WTC11 (cell line): ENCODE measurements around the gene ZCCHC7. TPM values are rescaled to one million over a fixed set of nuclear protein-coding genes. Genes with fewer than 3 reads are reported as not detected.

ENCODE experiments used
- GABPB1 ChIP-seq: sonication (generic); formaldehyde crosslinking; IDR thresholded peaks from 2 replicates; pipeline ENCODE4 v1.8.1; 2023; ENCODE audit warnings: mild to moderate bottlenecking, missing genetic modification reagents
- GRHL2 ChIP-seq: fragments of 250-450 bp; sonication (Bioruptor Pico); IDR thresholded peaks from 2 replicates; pipeline ENCODE4 v1.8.0; 2022; ENCODE audit warnings: mild to moderate bottlenecking, moderate library complexity; ENCODE audit not compliant: insufficient replicate concordance, severe bottlenecking
- NR1H2 ChIP-seq: sonication (generic); formaldehyde crosslinking; IDR thresholded peaks from 2 replicates; pipeline ENCODE4 v1.9.0; 2021; ENCODE audit warnings: mild to moderate bottlenecking, moderate library complexity, missing genetic modification reagents
- RELA ChIP-seq: sonication (generic); formaldehyde crosslinking; IDR thresholded peaks from 2 replicates; pipeline ENCODE4 v1.8.1; 2022; ENCODE audit warnings: missing genetic modification reagents, mild to moderate bottlenecking, borderline replicate concordance
- SMAD3 ChIP-seq: sonication (generic); formaldehyde crosslinking; IDR thresholded peaks from 2 replicates; pipeline ENCODE4 v1.8.0; 2022; ENCODE audit warnings: missing genetic modification reagents, mild to moderate bottlenecking, borderline replicate concordance
- ZNF232 ChIP-seq: sonication (generic); formaldehyde crosslinking; IDR thresholded peaks from 2 replicates; pipeline ENCODE4 v1.8.0; 2022; ENCODE audit warnings: mild to moderate bottlenecking, missing genetic modification reagents
- ZNF671 ChIP-seq: fragments of 250-450 bp; sonication (Bioruptor Pico); IDR thresholded peaks from 2 replicates; pipeline ENCODE4 v1.8.0; 2021; ENCODE audit warnings: mild to moderate bottlenecking
- total RNA-seq: library from RNA; stranded (reverse); gene quantifications from 3 replicates; pipeline ENCODE4 v1.2.3, GENCODE V29; 2021
- TF ChIP-seq, protein P1 (sequence below): sonication (generic); formaldehyde crosslinking; conservative IDR thresholded peaks from 2 replicates; pipeline ENCODE4 v1.8.1; 2023; ENCODE audit warnings: mild to moderate bottlenecking, low read depth, missing genetic modification reagents, moderate library complexity
- TF ChIP-seq, protein P2 (sequence below): fragments of 250-450 bp; sonication (Bioruptor Pico); IDR thresholded peaks from 2 replicates; pipeline ENCODE4 v1.9.0; 2021; ENCODE audit warnings: mild to moderate bottlenecking
- TF ChIP-seq, protein P3 (sequence below): sonication (generic); formaldehyde crosslinking; IDR thresholded peaks from 2 replicates; pipeline ENCODE4 v1.8.0; 2022; ENCODE audit warnings: mild to moderate bottlenecking, missing genetic modification reagents
- TF ChIP-seq, protein P4 (sequence below): sonication (generic); formaldehyde crosslinking; IDR thresholded peaks from 2 replicates; pipeline ENCODE4 v1.8.1; 2023; ENCODE audit warnings: mild to moderate bottlenecking, missing genetic modification reagents, moderate library complexity
- TF ChIP-seq, protein P5 (sequence below): fragments of 250-450 bp; sonication (Bioruptor Pico); IDR thresholded peaks from 2 replicates; pipeline ENCODE4 v1.9.0; 2021; ENCODE audit warnings: mild to moderate bottlenecking
- TF ChIP-seq, protein P6 (sequence below): sonication (generic); formaldehyde crosslinking; IDR thresholded peaks from 2 replicates; pipeline ENCODE4 v1.8.0; 2022; ENCODE audit warnings: mild to moderate bottlenecking, missing genetic modification reagents
- TF ChIP-seq, protein P7 (sequence below): fragments of 250-450 bp; sonication (Bioruptor Pico); IDR thresholded peaks from 2 replicates; pipeline ENCODE4 v1.8.0; 2021; ENCODE audit warnings: mild to moderate bottlenecking
- TF ChIP-seq, protein P8 (sequence below): sonication (generic); formaldehyde crosslinking; IDR thresholded peaks from 2 replicates; pipeline ENCODE4 v1.8.1; 2022; ENCODE audit warnings: low read depth, missing genetic modification reagents, borderline replicate concordance
- TF ChIP-seq, protein P9 (sequence below): sonication (generic); formaldehyde crosslinking; conservative IDR thresholded peaks from 2 replicates; pipeline ENCODE4 v1.8.1; 2022; ENCODE audit warnings: mild to moderate bottlenecking, missing genetic modification reagents
- TF ChIP-seq, protein P10 (sequence below): sonication (generic); formaldehyde crosslinking; IDR thresholded peaks from 2 replicates; pipeline ENCODE4 v1.8.0; 2022; ENCODE audit warnings: missing genetic modification reagents

Gene ZCCHC7
- total RNA-seq, 1 experiment from 2014 or later: 30.1 TPM

DNA sequence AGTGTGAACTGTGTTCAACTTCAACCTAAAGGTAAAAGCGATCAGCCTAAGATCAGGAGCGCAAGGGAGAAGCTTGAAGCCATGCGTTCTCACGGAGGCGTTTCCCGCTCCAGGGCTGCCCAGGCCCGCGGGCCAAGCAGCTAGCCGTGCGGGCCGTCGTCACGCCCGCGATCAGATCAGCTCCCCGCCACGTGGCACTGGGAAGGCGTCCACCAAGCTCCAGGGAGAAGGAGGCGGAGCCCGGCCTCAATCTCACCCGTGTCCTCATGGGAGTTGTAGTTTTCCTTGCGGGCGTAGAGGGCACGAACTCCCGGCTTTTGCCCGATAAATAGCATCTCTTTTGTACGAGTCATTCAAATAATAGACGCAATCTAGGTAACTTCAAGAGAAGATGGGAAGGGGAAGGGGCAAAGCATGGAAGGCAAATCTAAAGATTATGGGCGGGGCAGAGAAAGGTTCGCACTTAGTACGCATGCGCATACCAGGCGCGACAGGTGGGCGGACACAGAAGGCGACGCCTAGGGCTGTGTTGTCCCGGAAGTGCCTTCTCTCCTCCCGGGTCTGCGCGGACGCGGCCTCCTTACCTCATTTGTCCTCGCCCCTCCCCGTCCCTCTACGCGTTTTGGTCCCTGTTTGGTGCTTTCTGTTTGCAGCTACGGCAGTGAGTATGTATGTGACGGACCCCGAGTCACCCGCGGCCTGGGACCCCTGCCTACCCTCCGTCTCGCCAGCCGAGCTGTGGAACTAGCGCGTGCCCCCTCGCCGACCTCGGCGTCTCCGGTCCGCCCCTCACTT lies 40.8 kb upstream of the ZCCHC7 start (continued):
- TF ChIP-seq, protein P1, sequence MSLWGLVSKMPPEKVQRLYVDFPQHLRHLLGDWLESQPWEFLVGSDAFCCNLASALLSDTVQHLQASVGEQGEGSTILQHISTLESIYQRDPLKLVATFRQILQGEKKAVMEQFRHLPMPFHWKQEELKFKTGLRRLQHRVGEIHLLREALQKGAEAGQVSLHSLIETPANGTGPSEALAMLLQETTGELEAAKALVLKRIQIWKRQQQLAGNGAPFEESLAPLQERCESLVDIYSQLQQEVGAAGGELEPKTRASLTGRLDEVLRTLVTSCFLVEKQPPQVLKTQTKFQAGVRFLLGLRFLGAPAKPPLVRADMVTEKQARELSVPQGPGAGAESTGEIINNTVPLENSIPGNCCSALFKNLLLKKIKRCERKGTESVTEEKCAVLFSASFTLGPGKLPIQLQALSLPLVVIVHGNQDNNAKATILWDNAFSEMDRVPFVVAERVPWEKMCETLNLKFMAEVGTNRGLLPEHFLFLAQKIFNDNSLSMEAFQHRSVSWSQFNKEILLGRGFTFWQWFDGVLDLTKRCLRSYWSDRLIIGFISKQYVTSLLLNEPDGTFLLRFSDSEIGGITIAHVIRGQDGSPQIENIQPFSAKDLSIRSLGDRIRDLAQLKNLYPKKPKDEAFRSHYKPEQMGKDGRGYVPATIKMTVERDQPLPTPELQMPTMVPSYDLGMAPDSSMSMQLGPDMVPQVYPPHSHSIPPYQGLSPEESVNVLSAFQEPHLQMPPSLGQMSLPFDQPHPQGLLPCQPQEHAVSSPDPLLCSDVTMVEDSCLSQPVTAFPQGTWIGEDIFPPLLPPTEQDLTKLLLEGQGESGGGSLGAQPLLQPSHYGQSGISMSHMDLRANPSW: peak; percentile 96; the same call in 1 of the 2 replicates
- TF ChIP-seq GRHL2 (CRISPR knock-in tag) (no peak), NR1H2 (CRISPR knock-in tag) (peak; percentile 96), RELA (CRISPR knock-in tag) (peak; percentile 98), ZNF232 (peak; percentile 99), ZNF671 (no peak), GABPB1 (CRISPR knock-in tag) (peak; percentile 90), SMAD3 (CRISPR knock-in tag) (peak; percentile 99)
- TF ChIP-seq, protein P2, sequence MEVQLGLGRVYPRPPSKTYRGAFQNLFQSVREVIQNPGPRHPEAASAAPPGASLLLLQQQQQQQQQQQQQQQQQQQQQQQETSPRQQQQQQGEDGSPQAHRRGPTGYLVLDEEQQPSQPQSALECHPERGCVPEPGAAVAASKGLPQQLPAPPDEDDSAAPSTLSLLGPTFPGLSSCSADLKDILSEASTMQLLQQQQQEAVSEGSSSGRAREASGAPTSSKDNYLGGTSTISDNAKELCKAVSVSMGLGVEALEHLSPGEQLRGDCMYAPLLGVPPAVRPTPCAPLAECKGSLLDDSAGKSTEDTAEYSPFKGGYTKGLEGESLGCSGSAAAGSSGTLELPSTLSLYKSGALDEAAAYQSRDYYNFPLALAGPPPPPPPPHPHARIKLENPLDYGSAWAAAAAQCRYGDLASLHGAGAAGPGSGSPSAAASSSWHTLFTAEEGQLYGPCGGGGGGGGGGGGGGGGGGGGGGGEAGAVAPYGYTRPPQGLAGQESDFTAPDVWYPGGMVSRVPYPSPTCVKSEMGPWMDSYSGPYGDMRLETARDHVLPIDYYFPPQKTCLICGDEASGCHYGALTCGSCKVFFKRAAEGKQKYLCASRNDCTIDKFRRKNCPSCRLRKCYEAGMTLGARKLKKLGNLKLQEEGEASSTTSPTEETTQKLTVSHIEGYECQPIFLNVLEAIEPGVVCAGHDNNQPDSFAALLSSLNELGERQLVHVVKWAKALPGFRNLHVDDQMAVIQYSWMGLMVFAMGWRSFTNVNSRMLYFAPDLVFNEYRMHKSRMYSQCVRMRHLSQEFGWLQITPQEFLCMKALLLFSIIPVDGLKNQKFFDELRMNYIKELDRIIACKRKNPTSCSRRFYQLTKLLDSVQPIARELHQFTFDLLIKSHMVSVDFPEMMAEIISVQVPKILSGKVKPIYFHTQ (CRISPR knock-in tag): no peak
- TF ChIP-seq, protein P3, sequence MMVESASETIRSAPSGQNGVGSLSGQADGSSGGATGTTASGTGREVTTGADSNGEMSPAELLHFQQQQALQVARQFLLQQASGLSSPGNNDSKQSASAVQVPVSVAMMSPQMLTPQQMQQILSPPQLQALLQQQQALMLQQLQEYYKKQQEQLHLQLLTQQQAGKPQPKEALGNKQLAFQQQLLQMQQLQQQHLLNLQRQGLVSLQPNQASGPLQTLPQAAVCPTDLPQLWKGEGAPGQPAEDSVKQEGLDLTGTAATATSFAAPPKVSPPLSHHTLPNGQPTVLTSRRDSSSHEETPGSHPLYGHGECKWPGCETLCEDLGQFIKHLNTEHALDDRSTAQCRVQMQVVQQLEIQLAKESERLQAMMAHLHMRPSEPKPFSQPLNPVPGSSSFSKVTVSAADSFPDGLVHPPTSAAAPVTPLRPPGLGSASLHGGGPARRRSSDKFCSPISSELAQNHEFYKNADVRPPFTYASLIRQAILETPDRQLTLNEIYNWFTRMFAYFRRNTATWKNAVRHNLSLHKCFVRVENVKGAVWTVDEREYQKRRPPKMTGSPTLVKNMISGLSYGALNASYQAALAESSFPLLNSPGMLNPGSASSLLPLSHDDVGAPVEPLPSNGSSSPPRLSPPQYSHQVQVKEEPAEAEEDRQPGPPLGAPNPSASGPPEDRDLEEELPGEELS: peak; percentile 99
- TF ChIP-seq, protein P4, sequence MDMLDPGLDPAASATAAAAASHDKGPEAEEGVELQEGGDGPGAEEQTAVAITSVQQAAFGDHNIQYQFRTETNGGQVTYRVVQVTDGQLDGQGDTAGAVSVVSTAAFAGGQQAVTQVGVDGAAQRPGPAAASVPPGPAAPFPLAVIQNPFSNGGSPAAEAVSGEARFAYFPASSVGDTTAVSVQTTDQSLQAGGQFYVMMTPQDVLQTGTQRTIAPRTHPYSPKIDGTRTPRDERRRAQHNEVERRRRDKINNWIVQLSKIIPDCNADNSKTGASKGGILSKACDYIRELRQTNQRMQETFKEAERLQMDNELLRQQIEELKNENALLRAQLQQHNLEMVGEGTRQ (CRISPR knock-in tag): peak; percentile 84
- TF ChIP-seq, protein P5, sequence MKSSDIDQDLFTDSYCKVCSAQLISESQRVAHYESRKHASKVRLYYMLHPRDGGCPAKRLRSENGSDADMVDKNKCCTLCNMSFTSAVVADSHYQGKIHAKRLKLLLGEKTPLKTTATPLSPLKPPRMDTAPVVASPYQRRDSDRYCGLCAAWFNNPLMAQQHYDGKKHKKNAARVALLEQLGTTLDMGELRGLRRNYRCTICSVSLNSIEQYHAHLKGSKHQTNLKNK (CRISPR knock-in tag): no peak
- TF ChIP-seq, protein P6, sequence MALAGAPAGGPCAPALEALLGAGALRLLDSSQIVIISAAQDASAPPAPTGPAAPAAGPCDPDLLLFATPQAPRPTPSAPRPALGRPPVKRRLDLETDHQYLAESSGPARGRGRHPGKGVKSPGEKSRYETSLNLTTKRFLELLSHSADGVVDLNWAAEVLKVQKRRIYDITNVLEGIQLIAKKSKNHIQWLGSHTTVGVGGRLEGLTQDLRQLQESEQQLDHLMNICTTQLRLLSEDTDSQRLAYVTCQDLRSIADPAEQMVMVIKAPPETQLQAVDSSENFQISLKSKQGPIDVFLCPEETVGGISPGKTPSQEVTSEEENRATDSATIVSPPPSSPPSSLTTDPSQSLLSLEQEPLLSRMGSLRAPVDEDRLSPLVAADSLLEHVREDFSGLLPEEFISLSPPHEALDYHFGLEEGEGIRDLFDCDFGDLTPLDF (CRISPR knock-in tag): peak; percentile 99
- TF ChIP-seq, protein P7, sequence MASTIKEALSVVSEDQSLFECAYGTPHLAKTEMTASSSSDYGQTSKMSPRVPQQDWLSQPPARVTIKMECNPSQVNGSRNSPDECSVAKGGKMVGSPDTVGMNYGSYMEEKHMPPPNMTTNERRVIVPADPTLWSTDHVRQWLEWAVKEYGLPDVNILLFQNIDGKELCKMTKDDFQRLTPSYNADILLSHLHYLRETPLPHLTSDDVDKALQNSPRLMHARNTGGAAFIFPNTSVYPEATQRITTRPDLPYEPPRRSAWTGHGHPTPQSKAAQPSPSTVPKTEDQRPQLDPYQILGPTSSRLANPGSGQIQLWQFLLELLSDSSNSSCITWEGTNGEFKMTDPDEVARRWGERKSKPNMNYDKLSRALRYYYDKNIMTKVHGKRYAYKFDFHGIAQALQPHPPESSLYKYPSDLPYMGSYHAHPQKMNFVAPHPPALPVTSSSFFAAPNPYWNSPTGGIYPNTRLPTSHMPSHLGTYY (CRISPR knock-in tag): no peak
- TF ChIP-seq, protein P8, sequence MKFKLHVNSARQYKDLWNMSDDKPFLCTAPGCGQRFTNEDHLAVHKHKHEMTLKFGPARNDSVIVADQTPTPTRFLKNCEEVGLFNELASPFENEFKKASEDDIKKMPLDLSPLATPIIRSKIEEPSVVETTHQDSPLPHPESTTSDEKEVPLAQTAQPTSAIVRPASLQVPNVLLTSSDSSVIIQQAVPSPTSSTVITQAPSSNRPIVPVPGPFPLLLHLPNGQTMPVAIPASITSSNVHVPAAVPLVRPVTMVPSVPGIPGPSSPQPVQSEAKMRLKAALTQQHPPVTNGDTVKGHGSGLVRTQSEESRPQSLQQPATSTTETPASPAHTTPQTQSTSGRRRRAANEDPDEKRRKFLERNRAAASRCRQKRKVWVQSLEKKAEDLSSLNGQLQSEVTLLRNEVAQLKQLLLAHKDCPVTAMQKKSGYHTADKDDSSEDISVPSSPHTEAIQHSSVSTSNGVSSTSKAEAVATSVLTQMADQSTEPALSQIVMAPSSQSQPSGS (CRISPR knock-in tag): peak; percentile 96
- TF ChIP-seq, protein P9, sequence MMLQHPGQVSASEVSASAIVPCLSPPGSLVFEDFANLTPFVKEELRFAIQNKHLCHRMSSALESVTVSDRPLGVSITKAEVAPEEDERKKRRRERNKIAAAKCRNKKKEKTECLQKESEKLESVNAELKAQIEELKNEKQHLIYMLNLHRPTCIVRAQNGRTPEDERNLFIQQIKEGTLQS (CRISPR knock-in tag): peak; percentile 89
- TF ChIP-seq, protein P10, sequence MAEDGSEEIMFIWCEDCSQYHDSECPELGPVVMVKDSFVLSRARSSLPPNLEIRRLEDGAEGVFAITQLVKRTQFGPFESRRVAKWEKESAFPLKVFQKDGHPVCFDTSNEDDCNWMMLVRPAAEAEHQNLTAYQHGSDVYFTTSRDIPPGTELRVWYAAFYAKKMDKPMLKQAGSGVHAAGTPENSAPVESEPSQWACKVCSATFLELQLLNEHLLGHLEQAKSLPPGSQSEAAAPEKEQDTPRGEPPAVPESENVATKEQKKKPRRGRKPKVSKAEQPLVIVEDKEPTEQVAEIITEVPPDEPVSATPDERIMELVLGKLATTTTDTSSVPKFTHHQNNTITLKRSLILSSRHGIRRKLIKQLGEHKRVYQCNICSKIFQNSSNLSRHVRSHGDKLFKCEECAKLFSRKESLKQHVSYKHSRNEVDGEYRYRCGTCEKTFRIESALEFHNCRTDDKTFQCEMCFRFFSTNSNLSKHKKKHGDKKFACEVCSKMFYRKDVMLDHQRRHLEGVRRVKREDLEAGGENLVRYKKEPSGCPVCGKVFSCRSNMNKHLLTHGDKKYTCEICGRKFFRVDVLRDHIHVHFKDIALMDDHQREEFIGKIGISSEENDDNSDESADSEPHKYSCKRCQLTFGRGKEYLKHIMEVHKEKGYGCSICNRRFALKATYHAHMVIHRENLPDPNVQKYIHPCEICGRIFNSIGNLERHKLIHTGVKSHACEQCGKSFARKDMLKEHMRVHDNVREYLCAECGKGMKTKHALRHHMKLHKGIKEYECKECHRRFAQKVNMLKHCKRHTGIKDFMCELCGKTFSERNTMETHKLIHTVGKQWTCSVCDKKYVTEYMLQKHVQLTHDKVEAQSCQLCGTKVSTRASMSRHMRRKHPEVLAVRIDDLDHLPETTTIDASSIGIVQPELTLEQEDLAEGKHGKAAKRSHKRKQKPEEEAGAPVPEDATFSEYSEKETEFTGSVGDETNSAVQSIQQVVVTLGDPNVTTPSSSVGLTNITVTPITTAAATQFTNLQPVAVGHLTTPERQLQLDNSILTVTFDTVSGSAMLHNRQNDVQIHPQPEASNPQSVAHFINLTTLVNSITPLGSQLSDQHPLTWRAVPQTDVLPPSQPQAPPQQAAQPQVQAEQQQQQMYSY: peak; percentile 73; the same call in 1 of the 2 replicates
